Activated CD4-positive, alpha-beta T cell treated with anti-CD3 and anti-CD28 coated beads for 24 hours (primary cell): ENCODE data around the gene PHKA2.

ENCODE experiments used
- DNase-seq, 2 donors: peaks; one replicate each; pipeline ENCODE4 v3.0.0-alpha.2; 2020; ENCODE audit warnings: low read depth in 2 of 2

Gene PHKA2

GRCh38 chrX:18929775-18930174 is 54.1 kb downstream of the PHKA2 start:
- DNase-seq, result no peak

GRCh38 chrX:18927558-18927957 is 56.4 kb downstream of the PHKA2 start:
- no peak for DNase-seq

DNA sequence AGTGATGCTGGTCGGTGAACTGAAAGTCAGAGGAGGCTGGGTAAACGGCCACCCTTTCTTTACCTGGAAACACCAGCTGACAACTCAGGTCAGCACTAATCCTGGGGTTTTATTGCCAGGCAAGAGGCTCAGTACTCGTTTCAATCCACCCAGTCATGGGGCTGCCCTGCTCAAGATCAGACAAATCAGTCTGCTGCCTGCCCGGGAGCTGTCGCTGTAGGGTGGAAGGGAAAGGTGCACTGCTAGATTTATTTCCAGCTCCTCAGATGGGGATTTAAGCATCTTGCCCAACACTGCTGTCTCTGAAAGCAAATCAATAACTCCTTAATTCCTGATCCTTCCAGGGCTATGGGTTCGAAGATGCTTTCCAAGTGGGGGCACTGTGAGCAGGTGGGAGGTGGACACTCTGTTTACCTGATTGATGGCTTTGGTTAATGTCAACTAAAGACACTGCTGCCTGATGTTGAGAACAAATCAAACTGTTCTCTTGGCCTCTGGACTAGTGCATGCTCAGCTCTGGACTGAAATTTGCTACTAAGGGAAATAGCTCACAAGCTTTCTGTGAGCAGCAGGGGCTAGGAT is 59.3 kb downstream of the PHKA2 start:
- DNase-seq, result no peak

DNA sequence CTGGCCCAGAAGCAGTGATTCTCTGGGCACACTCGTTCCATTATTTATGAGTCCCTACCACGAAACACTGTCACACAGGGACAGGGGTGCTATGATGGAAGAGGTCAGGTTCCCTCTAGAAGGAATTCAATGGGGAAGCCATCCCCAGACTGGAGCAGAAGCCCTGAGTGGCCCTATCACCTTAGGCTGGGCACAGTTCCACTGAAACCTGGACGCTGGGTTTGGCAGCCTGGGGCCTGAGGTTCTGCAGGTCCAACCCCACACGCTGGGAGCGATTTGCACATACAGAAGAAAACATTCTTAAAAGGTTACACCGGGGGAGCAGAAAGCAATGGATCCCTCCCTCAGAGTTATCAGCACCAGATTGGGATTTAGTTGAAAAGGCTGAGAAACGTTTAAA is 63.3 kb downstream of the PHKA2 start:
- no peak for DNase-seq

- DNase-seq, result no peak
Observed at GRCh38 chrX:18920079-18920478, 63.8 kb downstream of the PHKA2 start.

GRCh38 chrX:18917831-18918230 is 66.1 kb downstream of the PHKA2 start:
- DNase-seq, result no peak

DNA sequence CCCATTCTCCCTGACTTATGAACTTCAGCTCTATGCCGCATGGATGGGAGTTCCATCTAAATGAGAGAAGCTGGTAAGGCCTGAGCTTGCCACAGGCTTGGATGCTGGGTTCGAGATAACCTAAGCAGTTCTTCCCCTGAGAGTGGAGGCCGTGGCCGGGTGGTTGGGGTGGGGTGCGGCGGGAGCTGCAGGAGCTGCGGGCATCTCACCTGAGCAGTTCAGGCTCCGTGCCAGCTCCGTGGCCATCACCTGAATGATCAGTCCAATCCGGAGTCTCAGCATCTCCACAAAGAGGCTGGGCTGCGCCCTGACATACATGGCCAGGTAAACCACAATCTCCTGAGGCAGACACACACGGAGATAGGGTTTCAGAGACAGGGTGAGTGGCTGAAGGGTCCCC is 77.6 kb downstream of the PHKA2 start:
- DNase-seq, result no peak

- DNase-seq, result no peak
Observed at GRCh38 chrX:18900401-18900976, 83.4 kb downstream of the PHKA2 start.

- DNase-seq, result no peak
Observed at GRCh38 chrX:18899796-18900380, 84.0 kb downstream of the PHKA2 start.

DNA sequence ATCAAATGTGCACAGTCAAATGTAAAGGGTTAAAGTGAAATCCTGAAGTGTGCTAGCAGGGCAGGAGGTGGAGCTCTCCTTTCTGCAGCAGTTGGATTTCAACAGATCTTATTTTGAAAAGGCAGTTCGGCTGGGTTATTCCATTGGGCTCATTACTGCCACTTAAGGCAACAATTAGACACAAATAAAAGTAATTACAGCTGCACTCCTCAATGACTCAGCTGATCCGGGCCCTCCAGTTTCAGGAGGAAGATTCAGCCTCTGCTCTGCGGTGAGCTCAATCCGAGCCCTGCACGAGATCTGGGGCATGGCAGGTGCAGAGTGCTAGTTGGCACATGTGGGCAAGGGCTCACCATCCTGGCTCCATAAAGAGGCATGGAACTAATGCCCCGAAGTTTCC is 85.4 kb downstream of the PHKA2 start:
- no peak for DNase-seq

GRCh38 chrX:18898091-18898490 is 85.8 kb downstream of the PHKA2 start:
- DNase-seq, result no peak

DNA sequence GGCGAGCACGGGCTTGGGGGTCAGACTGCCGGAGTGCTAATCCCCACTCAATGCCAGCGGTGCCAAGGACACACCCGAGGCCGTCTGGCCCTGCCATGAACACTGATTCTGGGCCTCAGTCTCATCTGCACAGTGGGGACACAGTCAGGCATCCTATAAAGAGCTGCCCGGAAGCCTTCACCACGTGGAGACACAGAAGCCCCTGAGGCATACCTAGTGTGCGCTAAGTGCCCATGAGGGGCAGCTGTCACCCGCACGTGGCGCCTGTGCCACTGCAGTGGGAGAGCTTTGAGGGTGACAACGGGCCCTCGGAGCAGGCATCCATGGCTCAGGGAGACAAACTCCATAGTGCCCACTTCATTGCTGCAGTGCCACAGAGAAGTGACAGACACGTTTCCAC is 86.3 kb downstream of the PHKA2 start:
- DNase-seq, result no peak

- no peak for DNase-seq
Observed at GRCh38 chrX:18896680-18897544, 87.0 kb downstream of the PHKA2 start.

- DNase-seq, result no peak
Observed at GRCh38 chrX:18895189-18895951, 88.5 kb downstream of the PHKA2 start.

- no peak for DNase-seq
Observed at GRCh38 chrX:18894156-18894555, 89.8 kb downstream of the PHKA2 start.

DNA sequence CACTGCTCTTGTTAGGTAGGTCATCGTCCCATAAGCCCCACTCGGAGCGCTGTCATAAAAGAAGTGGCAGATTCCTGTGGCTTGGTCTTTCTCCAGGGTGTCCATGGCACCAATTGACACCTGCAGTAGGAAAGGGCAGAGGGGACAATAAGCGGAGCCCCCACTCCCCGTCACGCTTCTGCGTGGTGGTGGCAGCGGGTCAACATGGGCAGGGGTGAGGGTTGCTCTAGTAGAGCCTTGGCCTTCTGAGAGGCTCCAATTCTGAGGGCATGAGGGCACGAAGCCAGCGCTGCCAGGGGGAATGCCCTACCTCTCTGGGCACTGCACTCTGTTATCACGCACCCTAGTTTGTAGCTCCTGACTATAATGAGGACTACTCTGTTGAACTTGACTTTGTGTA is 90.4 kb downstream of the PHKA2 start:
- DNase-seq, result no peak

GRCh38 chrX:18892899-18893298 is 91.0 kb downstream of the PHKA2 start:
- no peak for DNase-seq

DNA sequence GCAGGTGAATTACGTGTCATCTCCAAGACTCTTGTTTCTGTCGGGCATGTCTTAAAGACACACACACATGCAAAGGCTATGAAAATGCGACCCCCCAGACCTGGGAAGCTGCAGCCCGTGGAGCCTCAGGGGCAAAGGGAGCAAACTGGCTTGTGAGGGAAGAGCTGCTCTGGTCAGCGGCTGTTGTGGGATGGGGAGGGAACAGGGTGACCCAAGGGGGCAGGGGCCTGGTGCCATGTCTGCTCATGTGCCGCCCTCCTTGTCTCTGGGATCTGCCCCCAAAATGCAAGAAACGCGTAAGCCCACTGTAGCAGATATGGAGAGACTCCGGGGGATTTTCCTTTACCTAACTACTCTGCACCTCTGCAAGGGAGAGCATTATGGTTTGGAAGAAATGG is 92.4 kb downstream of the PHKA2 start:
- DNase-seq, result no peak

- no peak for DNase-seq
Observed at GRCh38 chrX:18890724-18891547, 93.0 kb downstream of the PHKA2 start.

GRCh38 chrX:18890049-18890381 is 93.9 kb downstream of the PHKA2 start:
- DNase-seq, result no peak

- DNase-seq, result no peak
Observed at GRCh38 chrX:18889346-18890048, 94.4 kb downstream of the PHKA2 start.
